ENCODE measurements around the gene RAB11A.

- TF ChIP-seq POLR2A (IDR thresholded peaks at IDR 0.05; ENCODE audit: low read depth, low read length) = no peak
- TF ChIP-seq PAX5 (IDR thresholded peaks at IDR 0.05; ENCODE audit: insufficient read depth, low read length, severe bottlenecking) = no peak
- TF ChIP-seq POLR2AphosphoS5 (IDR thresholded peaks at IDR 0.05; ENCODE audit: low read depth, low read length) = no peak
Observed at GRCh38 chr15:65906396-65906795, 37.1 kb downstream of the RAB11A start.

Measured in GM12891 (cell line).